Stimulated activated memory B cell treated with anti-CD40 and anti-IgM and Interleukin-4, amounts not matched to agents 10 μg/mL and 1 μg/mL and 100 μg/mL, for 72 hours (primary cell): ENCODE data around the gene IL3.

Experiments
- ATAC-seq: fragments of 150-1000 bp; cut with Tn5 transposase; 2 replicates; pipeline ENCODE4 v1.10.0; 2021
- H3K27ac Mint-ChIP-seq: one replicate; pipeline ENCODE4 v1.8.0; 2022; ENCODE audit warnings: mild to moderate bottlenecking, mixed read lengths
- H3K27me3 Mint-ChIP-seq: one replicate; pipeline ENCODE4 v1.8.0; 2022; ENCODE audit warnings: mixed read lengths
- H3K36me3 Mint-ChIP-seq: one replicate; pipeline ENCODE4 v1.8.0; 2022; ENCODE audit warnings: mixed read lengths
- H3K4me1 Mint-ChIP-seq: one replicate; pipeline ENCODE4 v1.8.0; 2022; ENCODE audit warnings: mixed read lengths
- H3K4me3 Mint-ChIP-seq: one replicate; pipeline ENCODE4 v1.8.0; 2022; ENCODE audit warnings: mild to moderate bottlenecking, moderate library complexity, mixed read lengths
- H3K9me3 Mint-ChIP-seq: one replicate; pipeline ENCODE4 v1.8.0; 2022; ENCODE audit warnings: mixed read lengths

IL3 gene

DNA sequence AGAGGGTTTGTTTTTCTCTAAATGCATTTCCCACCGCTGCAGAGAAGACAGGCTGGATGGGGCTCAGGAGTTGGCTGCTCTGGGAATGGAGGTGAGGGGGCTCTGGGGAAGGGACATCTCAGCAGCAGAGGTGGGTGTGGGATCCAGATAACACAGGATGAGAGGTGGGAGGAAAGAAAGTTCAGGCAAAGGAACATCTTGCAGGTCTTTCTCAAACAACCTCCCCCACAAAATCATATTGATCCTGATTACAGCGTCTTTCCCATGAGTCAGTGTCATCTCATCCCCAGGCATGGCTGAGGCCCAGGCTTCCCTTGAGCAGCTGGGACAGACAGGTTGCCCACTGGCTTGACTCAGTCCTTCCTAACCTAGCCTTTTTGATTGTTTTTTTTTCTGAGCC is 37.7 kb upstream of the IL3 start:
- H3K4me1 Mint-ChIP-seq, result peaks cover 26% of the 10 kb centered on the region
- H3K9me3 Mint-ChIP-seq, result no peaks in the 10 kb centered on the region
- H3K27me3 Mint-ChIP-seq, result peaks cover 11% of the 10 kb centered on the region
- no peak overlapping the region for H3K4me3 Mint-ChIP-seq
- no peak for ATAC-seq
- H3K27ac Mint-ChIP-seq, result no peak overlapping the region
- H3K36me3 Mint-ChIP-seq, result no peaks in the 10 kb centered on the region

GRCh38 chr5:132023258-132024116 is 37.0 kb upstream of the IL3 start:
- Mint-ChIP-seq H3K27me3 (peaks cover 13% of the 10 kb centered on the region), H3K4me1 (peaks cover 22% of the 10 kb centered on the region), H3K4me3 (no peak overlapping the region), H3K36me3 (no peaks in the 10 kb centered on the region), H3K27ac (no peak overlapping the region), H3K9me3 (no peaks in the 10 kb centered on the region)
- no peak for ATAC-seq

GRCh38 chr5:132024117-132024435 is 36.4 kb upstream of the IL3 start:
- H3K4me1 Mint-ChIP-seq, result peaks cover 19% of the 10 kb centered on the region
- peaks cover 13% of the 10 kb centered on the region for H3K27me3 Mint-ChIP-seq
- H3K36me3 Mint-ChIP-seq, result no peaks in the 10 kb centered on the region
- H3K27ac Mint-ChIP-seq, result no peak overlapping the region
- H3K9me3 Mint-ChIP-seq, result no peaks in the 10 kb centered on the region
- H3K4me3 Mint-ChIP-seq, result no peak overlapping the region
- ATAC-seq, result no peak

- Mint-ChIP-seq H3K27me3 (peaks cover 21% of the 10 kb centered on the region), H3K27ac (no peak overlapping the region), H3K36me3 (peaks cover 6% of the 10 kb centered on the region), H3K4me1 (peaks cover 14% of the 10 kb centered on the region), H3K4me3 (no peak overlapping the region), H3K9me3 (no peaks in the 10 kb centered on the region)
- no peak for ATAC-seq
Measured at GRCh38 chr5:132024789-132025402, 35.6 kb upstream of the IL3 start.

- Mint-ChIP-seq H3K27me3 (peaks cover 27% of the 10 kb centered on the region), H3K9me3 (no peaks in the 10 kb centered on the region), H3K4me1 (peaks cover 8% of the 10 kb centered on the region), H3K36me3 (peaks cover 6% of the 10 kb centered on the region), H3K4me3 (no peak overlapping the region), H3K27ac (no peak overlapping the region)
- no peak for ATAC-seq
Measured at GRCh38 chr5:132025403-132025971, 35.0 kb upstream of the IL3 start.

- ATAC-seq, result no peak
- Mint-ChIP-seq H3K36me3 (peaks cover 6% of the 10 kb centered on the region), H3K4me3 (no peak overlapping the region), H3K4me1 (no peaks in the 10 kb centered on the region), H3K9me3 (no peaks in the 10 kb centered on the region), H3K27ac (no peak overlapping the region), H3K27me3 (peaks cover 28% of the 10 kb centered on the region)
Measured at GRCh38 chr5:132026516-132027008, 33.9 kb upstream of the IL3 start.

DNA sequence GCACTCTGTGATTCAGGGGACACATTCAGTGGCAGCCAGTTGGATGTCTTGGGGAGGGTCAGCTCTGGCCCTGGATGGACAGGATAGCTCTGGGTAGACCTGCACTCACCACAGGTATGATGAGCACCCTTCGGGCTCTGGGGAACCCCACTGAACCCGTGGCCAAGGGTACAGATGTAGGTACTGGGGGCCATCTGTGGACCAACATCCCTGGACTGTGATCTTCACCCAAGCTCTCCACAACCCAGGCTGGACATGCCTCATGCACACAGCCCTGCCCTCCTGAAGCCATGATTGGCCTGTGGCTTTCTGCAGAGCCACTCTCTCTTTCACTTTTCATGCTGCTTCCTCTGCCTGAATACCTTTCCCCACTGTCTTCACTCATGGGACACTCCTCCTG is 33.4 kb upstream of the IL3 start:
- H3K27ac Mint-ChIP-seq, result no peak overlapping the region
- H3K4me3 Mint-ChIP-seq, result no peak overlapping the region
- ATAC-seq, result no peak
- no peaks in the 10 kb centered on the region for H3K4me1 Mint-ChIP-seq
- peaks cover 28% of the 10 kb centered on the region for H3K27me3 Mint-ChIP-seq
- no peaks in the 10 kb centered on the region for H3K9me3 Mint-ChIP-seq
- H3K36me3 Mint-ChIP-seq, result peaks cover 6% of the 10 kb centered on the region

GRCh38 chr5:132029609-132030330 is 30.7 kb upstream of the IL3 start:
- Mint-ChIP-seq H3K36me3 (peaks cover 20% of the 10 kb centered on the region), H3K4me1 (no peaks in the 10 kb centered on the region), H3K27me3 (peaks cover 47% of the 10 kb centered on the region), H3K27ac (no peak overlapping the region), H3K4me3 (no peak overlapping the region), H3K9me3 (peaks cover 12% of the 10 kb centered on the region)
- ATAC-seq, result no peak

DNA sequence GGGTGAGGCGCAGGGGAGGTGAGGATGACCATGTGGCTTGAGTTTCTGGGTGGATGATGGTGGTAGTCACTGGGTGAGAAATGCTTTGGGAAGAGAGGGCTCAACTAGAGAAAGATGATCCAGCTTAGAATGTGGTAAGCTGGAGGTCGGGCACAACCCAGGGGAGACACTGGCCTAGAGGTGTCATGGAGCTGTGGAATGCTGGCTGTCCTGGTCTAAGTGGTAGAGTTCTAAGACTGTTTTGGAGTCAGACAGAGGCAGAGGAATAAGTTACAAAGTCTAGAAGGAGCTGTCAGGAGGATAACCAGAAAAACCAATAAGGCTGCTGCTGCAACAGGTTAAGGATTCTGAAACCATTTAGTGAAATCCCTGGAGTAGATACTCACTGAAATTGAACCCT is 29.8 kb upstream of the IL3 start:
- Mint-ChIP-seq H3K4me1 (no peaks in the 10 kb centered on the region), H3K27ac (no peak overlapping the region), H3K36me3 (peaks cover 20% of the 10 kb centered on the region), H3K27me3 (peaks cover 47% of the 10 kb centered on the region), H3K4me3 (no peak overlapping the region), H3K9me3 (peaks cover 12% of the 10 kb centered on the region)
- no peak for ATAC-seq

GRCh38 chr5:132032196-132032595 is 28.3 kb upstream of the IL3 start:
- Mint-ChIP-seq H3K36me3 (peaks cover 20% of the 10 kb centered on the region), H3K4me1 (peaks cover 3% of the 10 kb centered on the region), H3K9me3 (peaks cover 12% of the 10 kb centered on the region), H3K27me3 (peaks cover 47% of the 10 kb centered on the region), H3K4me3 (no peak overlapping the region), H3K27ac (no peak overlapping the region)
- no peak for ATAC-seq

DNA sequence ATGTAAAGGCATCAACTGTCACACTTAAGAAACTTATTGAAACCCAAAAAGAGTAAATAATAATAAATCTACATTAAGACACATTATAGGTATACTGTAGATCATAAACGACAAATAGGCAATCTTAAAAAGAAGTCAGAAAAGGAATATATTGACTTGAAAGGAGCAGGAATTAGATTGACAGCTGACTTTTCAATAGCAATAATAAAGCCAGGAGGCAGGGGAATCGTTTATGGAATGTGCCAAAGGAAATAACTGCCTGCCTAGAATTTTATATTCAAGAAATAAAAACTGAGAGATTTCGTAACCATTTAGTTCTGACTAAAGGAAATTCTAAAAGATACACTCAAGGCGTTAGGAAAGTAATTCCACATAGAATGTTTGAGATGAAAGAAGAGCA is 27.3 kb upstream of the IL3 start:
- H3K27me3 Mint-ChIP-seq, result peaks cover 37% of the 10 kb centered on the region
- H3K9me3 Mint-ChIP-seq, result peaks cover 15% of the 10 kb centered on the region
- H3K4me1 Mint-ChIP-seq, result peaks cover 9% of the 10 kb centered on the region
- no peak overlapping the region for H3K27ac Mint-ChIP-seq
- H3K4me3 Mint-ChIP-seq, result no peak overlapping the region
- no peak for ATAC-seq
- H3K36me3 Mint-ChIP-seq, result peaks cover 20% of the 10 kb centered on the region

DNA sequence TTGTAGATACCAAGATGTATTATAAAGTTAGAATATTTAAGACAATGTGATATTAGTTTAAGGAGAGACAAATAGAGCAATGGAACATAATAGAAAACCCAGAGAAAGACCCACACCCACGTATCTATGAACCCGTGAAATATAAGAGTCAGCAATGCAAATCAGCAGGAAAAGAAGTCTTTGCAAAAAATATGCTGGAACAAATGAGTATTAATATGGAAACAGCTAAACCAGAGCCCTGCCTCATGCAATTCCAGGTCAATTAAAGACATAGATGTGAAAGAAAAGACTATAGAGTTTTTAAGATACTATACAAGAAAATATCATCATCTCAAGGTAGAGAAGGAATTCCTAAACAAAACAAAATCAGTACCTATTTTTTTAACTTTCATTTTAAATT is 23.1 kb upstream of the IL3 start:
- Mint-ChIP-seq H3K9me3 (peaks cover 15% of the 10 kb centered on the region), H3K4me1 (peaks cover 9% of the 10 kb centered on the region), H3K27me3 (peaks cover 40% of the 10 kb centered on the region), H3K27ac (no peak overlapping the region), H3K4me3 (no peak overlapping the region), H3K36me3 (peaks cover 14% of the 10 kb centered on the region)
- ATAC-seq, result no peak

DNA sequence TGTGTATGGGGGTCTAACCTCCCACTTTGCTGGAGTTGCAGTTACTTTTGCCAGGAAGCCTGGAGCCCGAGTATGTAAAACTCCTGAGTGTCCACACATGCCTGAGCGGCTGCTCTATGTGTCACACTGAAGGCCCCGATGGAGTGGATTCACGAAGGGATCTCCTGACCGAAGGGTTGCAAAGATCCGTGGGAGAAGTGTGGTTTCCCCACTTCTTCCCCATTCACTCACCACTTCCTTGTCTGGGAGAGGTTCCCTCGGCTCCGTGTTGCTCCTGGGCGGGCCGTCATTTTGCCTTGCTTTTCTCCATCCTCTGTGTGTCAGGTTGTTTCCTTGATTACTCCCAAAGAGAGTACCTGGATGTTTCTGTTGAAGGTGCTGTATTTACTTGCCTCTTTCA is 16.2 kb upstream of the IL3 start:
- Mint-ChIP-seq H3K4me3 (no peak overlapping the region), H3K27me3 (peaks cover 39% of the 10 kb centered on the region), H3K9me3 (no peaks in the 10 kb centered on the region), H3K36me3 (no peaks in the 10 kb centered on the region), H3K4me1 (no peaks in the 10 kb centered on the region), H3K27ac (no peak overlapping the region)
- ATAC-seq, result no peak

DNA sequence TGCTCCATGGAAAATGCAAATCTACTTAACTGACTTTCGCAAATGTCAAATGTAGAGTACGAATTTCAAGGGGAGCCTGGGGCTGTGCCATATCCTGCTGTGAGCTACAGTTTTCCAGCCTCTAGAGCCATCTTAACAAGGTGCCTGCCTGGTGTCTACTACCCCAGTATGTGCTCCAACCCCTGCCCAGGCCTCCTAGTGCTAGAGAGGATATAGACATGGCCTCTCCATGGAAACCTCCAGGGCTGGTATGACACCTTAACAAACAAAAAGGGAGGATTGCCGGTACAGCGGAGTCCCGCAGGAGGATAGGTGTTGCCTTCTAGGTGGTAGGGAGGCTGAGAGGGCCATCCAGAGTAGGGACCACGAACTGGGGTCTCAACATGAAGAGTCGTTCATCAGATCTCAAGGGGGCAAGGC is 13.6 kb upstream of the IL3 start:
- Mint-ChIP-seq H3K4me1 (no peaks in the 10 kb centered on the region), H3K9me3 (no peaks in the 10 kb centered on the region), H3K4me3 (no peak overlapping the region), H3K27ac (no peak overlapping the region), H3K27me3 (peaks cover 37% of the 10 kb centered on the region), H3K36me3 (no peaks in the 10 kb centered on the region)
- ATAC-seq, result peak; percentile 9

GRCh38 chr5:132049093-132049492 is 11.4 kb upstream of the IL3 start:
- H3K4me3 Mint-ChIP-seq, result no peak overlapping the region
- no peak for ATAC-seq
- no peaks in the 10 kb centered on the region for H3K9me3 Mint-ChIP-seq
- H3K27me3 Mint-ChIP-seq, result peaks cover 25% of the 10 kb centered on the region
- H3K4me1 Mint-ChIP-seq, result no peaks in the 10 kb centered on the region
- H3K27ac Mint-ChIP-seq, result no peak overlapping the region
- no peaks in the 10 kb centered on the region for H3K36me3 Mint-ChIP-seq
